Hematopoietic multipotent progenitor cell treated with erythropoietin and hydrocortisone succinate and interleukin-3 and kit ligand, for 8 days (in vitro differentiated cells): Measurements from ENCODE around the gene MACROH2A1.
A peak's percentile ranks its signal among the peaks of the same experiment; 100 is the strongest.
"Not testable (repeated sequence)": the region's sequence is repeated elsewhere in the genome, so short reads cannot be mapped to it uniquely, and the experiment has no call there.

Experiments used
- DNase-seq: peaks from one replicate; pipeline ENCODE4 v3.0.0-alpha.2; 2015

Gene MACROH2A1

GRCh38 chr5:135376961-135377624 is 21.9 kb downstream of the MACROH2A1 start:
- DNase-seq, result peak; percentile 59

DNA sequence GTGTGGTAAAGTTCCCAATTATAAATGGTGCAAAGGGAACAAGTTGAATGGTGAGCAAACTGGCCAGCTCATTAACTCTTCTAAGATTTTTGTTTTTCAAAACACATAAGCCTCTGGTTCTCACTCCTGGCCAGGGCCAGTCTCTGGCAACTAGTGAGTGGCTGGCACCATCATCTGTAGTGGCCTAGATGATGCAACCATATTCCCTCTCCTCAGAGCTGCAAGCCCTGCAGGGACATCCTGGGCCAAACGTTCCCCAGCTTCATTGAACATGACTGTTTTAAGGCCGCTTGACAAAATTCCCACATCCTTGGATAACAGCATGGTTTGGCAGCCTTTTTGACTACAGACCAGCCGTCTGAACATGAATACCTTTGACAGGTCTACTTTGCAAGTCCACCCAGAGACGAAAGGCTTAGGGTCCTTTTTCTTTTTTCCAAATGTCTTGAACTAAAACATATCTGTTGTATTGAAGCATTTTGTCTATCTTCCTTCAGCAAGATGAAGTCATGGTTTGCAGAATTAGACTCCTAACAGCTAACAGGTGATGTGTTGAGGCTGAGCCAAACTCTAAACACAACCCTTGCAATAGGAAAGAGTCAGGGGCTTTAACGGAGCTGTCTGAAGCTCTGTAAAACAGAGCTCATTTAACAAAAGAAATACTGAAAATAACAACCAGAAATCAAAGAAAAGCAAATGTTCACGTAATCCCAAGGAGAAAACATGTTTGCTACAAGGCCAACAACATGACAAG is 23.8 kb downstream of the MACROH2A1 start:
- no peak for DNase-seq

GRCh38 chr5:135373736-135374515 is 25.1 kb downstream of the MACROH2A1 start:
- DNase-seq, result peak; percentile 84

GRCh38 chr5:135372654-135373381 is 26.2 kb downstream of the MACROH2A1 start:
- peak; percentile 91 for DNase-seq

- no peak for DNase-seq
Measured at GRCh38 chr5:135371622-135372232, 27.3 kb downstream of the MACROH2A1 start.

DNA sequence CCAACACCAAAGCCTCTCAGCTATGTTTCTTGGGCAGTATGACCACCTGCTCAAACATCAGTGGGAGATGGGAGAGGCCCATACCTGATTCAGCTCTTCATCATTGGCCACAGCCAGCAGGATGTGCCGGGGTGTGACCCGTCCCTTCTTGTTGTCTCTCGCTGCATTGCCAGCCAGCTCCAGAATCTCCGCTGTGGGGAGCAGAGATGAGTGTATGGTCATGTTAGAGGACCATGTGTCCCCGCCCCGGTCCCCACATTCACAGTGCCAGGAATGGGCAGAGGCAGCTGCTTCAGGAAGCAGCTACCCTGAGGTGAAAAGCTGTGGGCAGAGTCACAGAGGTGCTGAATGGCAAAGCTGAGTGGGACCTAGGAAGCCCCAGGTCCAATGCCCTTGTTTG is 29.1 kb downstream of the MACROH2A1 start:
- DNase-seq, result no peak

DNA sequence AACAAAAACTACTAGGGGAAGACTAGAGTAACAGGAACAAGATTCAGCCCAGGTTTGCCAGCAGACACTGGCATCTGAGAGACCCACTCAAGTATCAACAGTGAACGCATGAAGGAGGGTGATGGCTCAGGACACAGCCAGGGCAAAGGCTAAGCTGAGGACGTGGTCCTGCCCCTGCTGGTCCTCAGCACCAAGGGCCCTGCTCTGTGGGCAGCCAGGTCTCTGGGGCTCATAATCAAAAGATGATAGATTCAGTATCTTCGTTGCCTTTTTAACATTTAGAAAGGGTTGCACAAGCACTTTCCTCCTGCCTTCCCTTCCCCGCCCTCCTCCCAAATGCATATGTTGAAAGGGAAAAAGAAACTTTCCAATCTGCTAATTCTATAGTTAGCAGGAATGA is 31.5 kb downstream of the MACROH2A1 start:
- DNase-seq, result no peak

- no peak for DNase-seq
Measured at GRCh38 chr5:135367076-135367475, 32.0 kb downstream of the MACROH2A1 start.

GRCh38 chr5:135365281-135365680 is 33.8 kb downstream of the MACROH2A1 start:
- no peak for DNase-seq

DNA sequence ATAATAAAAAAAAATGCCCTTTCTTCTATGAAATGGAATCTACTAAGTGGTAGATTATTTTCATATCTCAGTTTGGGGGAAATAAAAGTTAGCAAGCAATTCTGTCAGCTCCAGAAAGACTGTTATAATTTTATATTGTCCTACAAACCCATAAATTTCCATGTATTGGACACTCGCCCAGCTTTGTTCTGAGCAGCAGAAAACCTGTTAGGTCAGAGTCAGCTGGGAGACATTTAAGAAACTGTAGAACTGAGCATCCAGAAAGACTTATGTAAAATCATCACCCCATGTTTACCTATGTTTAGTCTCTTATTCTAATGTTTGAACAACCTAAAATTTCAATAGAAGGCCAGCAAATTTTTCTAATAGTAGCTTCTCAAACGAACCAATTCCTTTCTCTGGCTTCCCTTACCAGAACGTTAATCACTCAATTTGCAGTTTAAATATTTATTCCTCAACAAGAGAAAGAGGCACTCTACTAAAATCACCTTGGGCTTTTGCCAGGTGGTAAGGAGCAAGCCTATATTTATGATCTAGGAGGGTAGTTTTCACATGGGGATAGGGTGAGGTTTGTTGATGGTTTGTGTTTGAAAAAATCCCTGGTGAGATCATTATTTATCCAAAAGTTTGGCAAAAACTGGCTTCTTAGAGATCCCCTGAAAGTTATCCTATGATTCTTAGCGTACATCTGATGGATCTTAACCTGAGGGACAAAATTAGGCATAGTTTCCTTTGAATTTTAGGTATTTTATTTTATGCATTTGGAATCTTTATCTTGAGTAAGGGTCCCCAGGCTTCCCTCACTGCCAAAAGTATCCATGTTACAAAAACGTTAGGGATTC is 34.4 kb downstream of the MACROH2A1 start:
- DNase-seq, result no peak

DNA sequence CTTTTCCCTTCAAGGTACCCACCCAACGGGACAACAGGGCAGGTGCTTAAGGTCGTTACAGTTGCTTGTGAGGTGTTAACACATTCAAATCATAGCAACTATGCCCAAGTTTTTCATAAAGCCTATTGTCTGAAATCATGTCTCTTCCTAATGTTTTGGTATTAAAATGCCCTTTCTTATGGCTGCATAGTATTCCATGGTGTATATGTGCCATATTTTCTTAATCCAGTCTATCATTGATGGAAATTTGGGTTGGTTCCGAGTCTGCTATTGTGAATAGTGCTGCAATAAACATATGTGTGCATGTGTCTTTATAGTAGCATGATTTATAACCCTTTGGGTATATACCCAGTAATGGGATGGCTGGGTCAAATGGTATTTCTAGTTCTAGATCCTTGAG is 35.7 kb downstream of the MACROH2A1 start:
- not testable (repeated sequence) for DNase-seq

DNA sequence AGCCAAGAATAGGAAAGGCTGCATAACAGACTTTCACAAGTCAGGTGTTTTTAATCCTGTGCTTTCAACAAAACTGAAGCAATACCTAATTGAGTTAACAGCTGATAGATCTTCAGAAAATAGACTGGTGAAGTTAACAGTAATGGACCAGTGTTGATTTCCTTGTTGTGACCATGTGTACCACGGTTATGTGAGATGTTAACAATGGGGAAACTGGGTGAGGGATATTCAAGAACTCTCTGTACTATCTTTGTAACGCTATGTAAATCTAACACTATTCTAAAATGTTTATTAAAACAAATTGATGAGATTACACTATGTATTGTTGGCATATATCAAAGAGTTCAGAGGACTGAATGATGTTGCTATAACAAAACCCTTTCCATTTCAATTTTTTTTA is 36.9 kb downstream of the MACROH2A1 start:
- no peak for DNase-seq

DNA sequence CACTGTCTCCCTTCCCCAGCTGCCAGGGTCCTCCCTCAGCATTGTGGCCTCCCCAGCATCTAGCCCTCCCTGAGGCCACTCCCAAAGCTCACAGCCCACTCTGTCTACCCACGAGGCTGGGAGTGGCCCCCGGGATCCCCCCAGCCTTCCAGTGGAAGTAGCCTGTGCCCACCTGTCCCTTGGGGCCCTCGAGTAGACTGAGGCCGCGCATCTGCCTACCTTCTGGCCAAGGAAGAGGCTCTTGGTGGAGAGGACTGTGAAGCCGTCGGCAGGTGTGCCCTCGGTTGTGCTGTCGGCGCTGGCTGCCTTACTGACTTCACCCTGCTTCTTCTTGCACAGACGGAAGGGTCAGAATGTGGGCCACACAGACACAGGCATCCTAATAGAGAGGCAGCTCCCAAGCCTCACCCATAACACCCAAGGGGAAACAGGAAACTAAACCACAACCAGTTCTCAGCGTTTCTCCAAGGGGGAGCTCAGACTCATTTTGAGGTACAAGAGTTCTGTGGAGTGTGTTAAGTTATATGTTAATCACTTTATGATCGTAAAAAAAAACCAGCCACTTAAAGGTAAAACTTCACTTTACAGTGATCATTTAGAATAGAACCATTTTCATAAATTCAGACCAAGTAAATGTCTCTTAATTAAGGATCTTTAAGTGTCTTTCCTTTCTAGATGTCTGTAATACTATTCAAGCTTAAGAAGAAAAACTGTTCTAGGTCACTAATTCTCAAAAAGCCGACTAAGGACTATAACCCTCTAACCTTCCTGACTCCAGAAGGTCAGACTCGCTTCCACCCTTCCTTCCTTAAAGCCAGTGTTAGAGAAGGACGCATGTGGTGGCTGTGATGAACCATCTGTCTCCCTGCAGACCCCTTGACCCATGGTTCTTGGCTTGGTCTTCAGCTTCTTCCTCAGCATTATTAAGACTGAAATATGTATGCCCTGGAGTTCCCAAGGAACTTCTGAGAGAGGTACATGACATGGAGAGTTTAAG is 38.5 kb downstream of the MACROH2A1 start:
- DNase-seq, result no peak

DNA sequence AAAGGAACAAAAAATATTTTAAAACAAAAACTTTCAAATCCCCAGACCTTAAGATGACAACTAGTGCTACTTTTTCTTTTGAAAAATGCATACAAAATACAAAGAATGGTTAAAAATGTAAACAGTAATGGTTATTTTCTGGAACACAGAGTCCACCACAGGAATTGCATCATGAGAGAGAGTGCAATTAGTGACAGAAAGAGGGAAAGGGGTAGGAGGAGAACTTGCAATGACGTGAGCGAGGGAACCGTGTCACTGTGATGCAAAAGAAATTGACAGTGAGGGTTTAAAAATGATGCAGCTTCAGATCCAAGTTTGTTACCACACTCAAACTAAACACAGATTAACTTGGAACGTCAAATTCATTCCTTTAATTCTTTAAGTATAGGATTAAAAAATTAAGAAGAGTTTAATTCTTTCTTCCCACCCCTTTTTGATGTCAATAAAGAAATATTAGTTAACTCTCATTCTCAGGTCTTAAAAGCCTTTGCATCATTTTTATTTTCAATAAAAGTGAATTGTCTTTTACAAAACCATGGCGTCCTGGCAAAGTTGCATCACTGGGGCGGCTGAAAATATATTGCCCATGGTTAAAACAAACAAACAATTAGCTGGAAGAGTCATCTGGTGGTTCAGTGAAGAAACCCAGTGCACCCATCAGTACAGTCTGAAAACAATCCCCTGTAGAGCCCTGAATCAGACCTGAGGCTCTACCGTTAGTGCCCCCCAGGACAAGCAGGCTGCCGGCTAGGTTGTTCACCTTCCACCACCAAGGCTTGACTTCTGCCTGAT is 39.5 kb downstream of the MACROH2A1 start:
- no peak for DNase-seq

- no peak for DNase-seq
Measured at GRCh38 chr5:135357685-135358084, 41.3 kb downstream of the MACROH2A1 start.

DNA sequence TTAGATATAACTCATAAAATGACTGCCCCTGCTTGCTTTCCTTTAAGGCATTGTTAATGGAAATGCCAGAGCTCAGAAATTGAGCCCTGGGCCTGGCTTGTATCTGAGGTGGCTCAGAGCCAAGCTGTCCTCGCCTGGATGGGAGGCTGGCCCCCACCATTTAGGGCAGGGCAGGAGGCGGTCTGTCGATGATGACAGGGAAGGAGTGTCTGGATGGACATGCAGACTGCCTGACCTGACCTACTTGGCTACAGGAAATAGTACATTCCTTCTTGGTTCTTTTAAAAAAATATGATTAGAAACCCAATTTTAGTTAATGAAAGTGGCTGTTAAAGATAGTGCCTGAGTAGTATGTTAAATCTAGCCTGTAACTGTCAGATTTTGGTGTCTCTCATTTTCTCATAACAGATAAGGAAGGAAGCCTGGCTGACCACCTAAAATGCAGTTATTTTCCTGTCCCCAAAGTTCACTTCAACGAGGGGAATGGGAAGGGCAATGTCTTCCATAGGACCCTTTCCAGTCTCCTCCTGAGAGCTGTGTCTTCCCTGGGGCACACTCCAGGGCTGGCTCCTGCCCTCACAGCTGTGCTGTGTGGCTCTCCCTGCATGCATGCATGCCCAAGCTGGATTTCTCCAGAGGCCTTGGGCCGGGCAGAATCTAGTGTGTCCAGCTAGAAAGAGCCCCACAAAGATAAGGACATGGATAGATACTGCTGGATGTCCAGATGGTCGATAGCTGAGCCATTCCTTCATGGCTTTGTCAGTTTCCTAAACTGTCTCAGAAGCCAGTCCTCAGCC is 42.3 kb downstream of the MACROH2A1 start:
- DNase-seq, result peak; percentile 43

- DNase-seq, result no peak
Measured at GRCh38 chr5:135355169-135355568, 43.9 kb downstream of the MACROH2A1 start.

GRCh38 chr5:135353952-135354721 is 44.9 kb downstream of the MACROH2A1 start:
- DNase-seq, result no peak
